A673 (cell line): ENCODE data around the gene BCAR1.

ENCODE experiments used
- CTCF ChIP-seq: fragments of 300-800, 200-600 bp; sonication (generic); conservative IDR thresholded peaks from 2 replicates; pipeline ENCODE4 v1.5.1; 2017; ENCODE audit warnings: low read depth, mild to moderate bottlenecking, antibody characterized with exemption, low read length, moderate library complexity, mixed read lengths
- EZH2 ChIP-seq: fragments of 200-600 bp; sonication (generic); IDR thresholded peaks from 2 replicates; pipeline ENCODE4 v1.6.1; 2017; ENCODE audit warnings: borderline replicate concordance, low read depth, mild to moderate bottlenecking, mixed read lengths, antibody characterized with exemption, low read length; ENCODE audit not compliant: poor library complexity, severe bottlenecking

GRCh38 chr16:75272097-75272551 lies 20.7 kb upstream of the BCAR1 start:
- TF ChIP-seq CTCF (no peak), EZH2 (no peak)
